ENCODE measurements around the gene KANK2. TPM values are rescaled to one million over a fixed set of nuclear protein-coding genes. Genes with fewer than 3 reads are reported as not detected.
"Not testable (repeated sequence)": the region's sequence is repeated elsewhere in the genome, so short reads cannot be mapped to it uniquely, and the experiment has no call there.

KANK2 gene
- total and polyA plus RNA-seq, 5 donors, result 244 to 324 (median 275) TPM

DNA sequence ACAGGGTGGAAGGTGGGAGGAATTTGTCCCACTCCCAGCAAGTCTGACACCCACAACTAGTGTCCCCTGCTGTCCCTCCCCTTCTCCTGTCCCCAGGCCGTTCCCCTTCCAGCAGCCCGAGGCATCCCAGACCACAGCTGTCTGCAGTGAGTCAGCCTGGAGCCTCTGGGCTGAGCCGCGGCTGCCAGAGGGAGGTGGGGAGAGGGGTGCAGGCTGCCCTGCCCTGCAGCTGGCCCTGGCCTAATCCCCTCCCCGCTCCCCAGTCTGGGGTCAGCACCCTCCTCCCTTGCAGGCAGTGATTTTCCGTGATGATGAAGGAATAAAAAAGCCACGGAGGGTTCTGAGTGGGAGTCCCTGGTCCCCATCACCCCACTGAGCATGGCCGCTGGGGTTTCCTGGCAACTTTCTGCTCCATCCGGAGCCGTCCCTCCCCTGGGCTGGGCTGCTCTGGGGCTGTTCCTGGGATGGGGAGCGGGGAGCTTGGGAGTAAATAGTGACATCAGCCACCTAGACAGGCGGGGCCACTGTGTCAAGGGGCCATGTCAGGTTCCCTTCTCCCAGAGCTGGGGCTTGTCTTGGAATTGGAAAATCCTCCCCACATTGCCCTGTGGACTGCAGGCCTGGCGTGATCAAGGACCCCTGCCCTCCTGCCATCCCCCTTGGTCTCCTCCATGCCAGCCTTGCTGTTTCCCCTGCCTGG lies 58.6 kb downstream of the KANK2 start:
- Histone ChIP-seq H3K4me1 (ENCODE audit: control insufficient read depth, insufficient read depth, low read length) (peaks cover 18% of the 10 kb centered on the region), H3K4me3 (ENCODE audit: low read length) (no peak overlapping the region), H3K27ac (ENCODE audit: low read length) (peak overlapping the region; percentile 99), H3K9me3 (ENCODE audit: control insufficient read depth, low read length) (no peaks in the 10 kb centered on the region), H3K27me3 (ENCODE audit: control insufficient read depth, insufficient read depth) (no peaks in the 10 kb centered on the region)
- intact Hi-C loops (cut with DNase I), result loop anchor here in 2 of 4 donors (2.0 to 5.0 kb wide), 2 partner anchors 64 to 66 kb away; no protein-coding TSS in a partner anchor
- 14% methylated on average over 13 of the region's 13 CpGs for WGBS
- DNase-seq, result peak; percentile 90 to 95 (median 93)
- ATAC-seq, result peak; percentile 72 to 74

DNA sequence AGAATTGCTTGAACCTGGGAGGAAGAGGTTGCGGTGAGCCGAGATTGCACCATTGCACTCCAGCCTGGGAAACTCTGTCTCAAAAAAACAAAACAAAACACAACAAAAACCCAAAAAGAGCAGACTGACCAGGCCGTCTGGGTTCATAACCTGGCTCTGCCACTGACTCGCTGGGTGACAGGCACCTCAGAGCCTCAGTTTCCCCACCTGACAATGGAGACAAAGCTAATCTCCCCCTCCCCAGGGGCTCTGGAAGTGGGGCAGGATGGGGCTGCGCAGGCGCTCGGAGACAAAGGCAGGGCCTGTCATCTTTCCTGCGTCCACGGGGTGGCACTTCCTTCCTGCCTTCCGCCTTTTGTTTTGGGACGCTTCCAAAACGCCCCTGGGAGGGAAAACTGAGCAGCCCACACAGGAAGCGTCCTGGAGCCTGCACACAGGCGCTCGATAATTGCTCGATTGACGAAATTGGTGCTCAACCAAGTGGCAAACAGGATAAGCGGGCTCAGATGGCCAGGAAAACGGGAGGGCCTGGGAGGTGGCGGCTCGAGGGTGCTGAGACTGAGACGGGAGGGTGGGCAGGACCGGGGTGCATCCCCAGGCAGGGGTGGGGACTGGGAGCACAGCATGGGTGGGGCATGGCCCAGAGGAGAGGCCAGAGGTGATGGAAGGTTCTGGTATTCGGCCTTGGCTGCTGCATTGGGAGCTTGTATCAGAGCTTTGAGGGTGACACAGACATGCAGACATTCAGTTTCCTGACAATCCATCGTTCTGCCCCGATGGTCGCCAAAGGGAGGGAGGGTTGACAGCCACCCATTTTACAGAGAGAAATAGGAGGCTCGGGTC lies 59.6 kb downstream of the KANK2 start:
- 3% methylated on average over 28 of the region's 28 CpGs for WGBS
- ATAC-seq (peak; percentile 66 to 67), DNase-seq (peak; percentile 88 to 93 (median 93))
- Histone ChIP-seq H3K4me1 (ENCODE audit: control insufficient read depth, insufficient read depth, low read length) (peaks cover 12% of the 10 kb centered on the region), H3K9me3 (ENCODE audit: control insufficient read depth, low read length) (no peaks in the 10 kb centered on the region), H3K27ac (ENCODE audit: low read length) (peak overlapping the region; percentile 94), H3K4me3 (ENCODE audit: low read length) (peak overlapping the region; percentile 12), H3K27me3 (ENCODE audit: control insufficient read depth, insufficient read depth) (no peaks in the 10 kb centered on the region)
- intact Hi-C loops (cut with DNase I), result loop anchor here in 3 of 4 donors (2.0 to 5.0 kb wide), 2 partner anchors 65 to 67 kb away; no protein-coding TSS in a partner anchor

DNA sequence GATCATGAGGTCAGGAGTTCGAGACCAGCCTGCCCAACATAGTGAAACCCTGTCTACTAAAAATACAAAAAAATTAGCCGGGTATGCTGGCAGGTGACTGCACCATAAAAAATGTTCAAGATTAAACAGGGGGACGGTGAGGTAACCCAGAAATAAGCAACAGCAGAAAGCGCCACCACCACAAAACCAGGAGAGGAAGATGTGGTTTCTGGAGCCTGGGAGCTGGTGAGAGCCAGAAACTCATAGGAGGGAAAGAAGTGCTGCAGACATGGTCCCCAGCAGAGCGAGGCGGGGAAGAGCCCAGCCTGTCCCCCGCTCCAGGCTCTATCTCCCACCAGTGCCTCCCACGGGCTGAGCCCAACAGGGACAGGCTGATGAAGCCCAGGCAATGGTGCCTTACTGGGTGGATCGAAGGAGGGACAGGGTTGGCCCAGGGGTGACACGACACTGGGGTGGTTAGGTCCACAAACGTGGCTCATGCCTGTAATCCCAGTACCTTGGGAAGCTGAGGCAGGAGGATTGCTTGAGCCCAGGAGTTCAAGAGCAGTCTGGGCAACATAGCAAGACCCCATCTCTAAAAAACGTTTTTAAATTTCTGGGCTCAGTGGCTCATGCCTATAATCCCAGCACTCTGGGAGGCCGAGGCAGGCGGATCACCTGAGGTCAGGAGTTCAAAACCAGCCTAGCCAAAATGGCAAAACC lies 60.8 kb downstream of the KANK2 start:
- no peak overlapping the region for H3K27ac ChIP-seq (ENCODE audit: low read length)

DNA sequence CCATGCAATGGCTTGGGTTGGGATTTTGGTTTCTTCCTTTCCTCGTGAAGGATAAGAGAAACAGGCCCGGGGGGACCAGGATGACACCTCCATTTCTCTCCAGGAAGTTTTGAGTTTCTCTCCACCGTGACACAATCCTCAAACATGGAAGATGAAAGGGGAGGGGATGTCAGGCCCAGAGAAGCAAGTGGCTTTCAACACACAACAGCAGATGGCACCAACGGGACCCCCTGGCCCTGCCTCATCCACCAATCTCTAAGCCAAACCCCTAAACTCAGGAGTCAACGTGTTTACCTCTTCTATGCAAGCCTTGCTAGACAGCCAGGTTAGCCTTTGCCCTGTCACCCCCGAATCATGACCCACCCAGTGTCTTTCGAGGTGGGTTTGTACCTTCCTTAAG lies 65.9 kb downstream of the KANK2 start:
- intact Hi-C loops (cut with DNase I), result loop anchor here in 1 of 4 donors (5.0 kb wide), 1 partner anchor 76 kb away; no protein-coding TSS in a partner anchor
- H3K9me3 ChIP-seq (ENCODE audit: control insufficient read depth, low read length), result no peaks in the 10 kb centered on the region
- DNase-seq, result no peak
- ATAC-seq, result no peak
- peak overlapping the region; percentile 48 for H3K27ac ChIP-seq (ENCODE audit: low read length)
- H3K4me3 ChIP-seq (ENCODE audit: low read length), result no peak overlapping the region
- WGBS, result 78% methylated on average over 7 of the region's 7 CpGs
- no peaks in the 10 kb centered on the region for H3K4me1 ChIP-seq (ENCODE audit: control insufficient read depth, insufficient read depth, low read length)
- H3K27me3 ChIP-seq (ENCODE audit: control insufficient read depth, insufficient read depth), result no peaks in the 10 kb centered on the region

More for the DNA sequence above, 60.8 kb downstream of the KANK2 start:
- H3K4me1 ChIP-seq (ENCODE audit: control insufficient read depth, insufficient read depth, low read length), result peaks cover 8% of the 10 kb centered on the region
- intact Hi-C loops (cut with DNase I), result loop anchor here in 2 of 4 donors (2.0 to 5.0 kb wide), 2 partner anchors 66 to 68 kb away; no protein-coding TSS in a partner anchor
- ATAC-seq (no peak), DNase-seq (no peak)
- H3K9me3 ChIP-seq (ENCODE audit: control insufficient read depth, low read length), result no peaks in the 10 kb centered on the region
- H3K4me3 ChIP-seq (ENCODE audit: low read length), result no peak overlapping the region
- 79% methylated on average over 14 of the region's 14 CpGs for WGBS
- H3K27me3 ChIP-seq (ENCODE audit: control insufficient read depth, insufficient read depth), result no peaks in the 10 kb centered on the region

DNA sequence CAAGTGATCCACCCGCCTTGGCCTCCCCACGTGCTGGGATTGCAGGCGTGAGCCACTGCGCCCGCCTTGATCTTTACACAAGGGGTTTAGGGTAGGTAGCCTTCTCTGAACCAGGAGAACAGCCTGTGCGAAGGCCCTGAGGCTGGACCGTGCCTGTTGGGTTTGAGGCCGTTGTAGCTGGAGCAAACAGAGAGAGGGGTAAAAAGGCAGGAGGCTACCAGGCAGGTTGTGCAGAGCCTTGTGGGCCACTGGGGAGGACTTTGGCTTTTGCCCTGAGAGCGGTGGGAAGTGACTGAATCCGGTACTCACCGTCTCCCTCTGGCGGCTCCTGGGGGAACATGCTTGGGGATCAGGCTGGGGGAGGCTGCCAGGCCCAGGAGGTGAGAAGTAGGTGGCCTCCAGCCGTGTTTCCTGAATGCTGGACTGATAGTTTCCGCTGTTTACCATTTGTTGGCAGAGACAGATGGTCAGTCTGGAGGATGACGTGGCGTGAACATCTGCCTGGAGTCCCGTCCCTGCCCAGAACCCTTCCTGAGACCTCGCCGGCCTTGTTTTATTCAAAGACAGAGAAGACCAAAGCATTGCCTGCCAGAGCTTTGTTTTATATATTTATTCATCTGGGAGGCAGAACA lies 66.4 kb downstream of the KANK2 start:
- Histone ChIP-seq H3K9me3 (ENCODE audit: control insufficient read depth, low read length) (no peaks in the 10 kb centered on the region), H3K27me3 (ENCODE audit: control insufficient read depth, insufficient read depth) (no peaks in the 10 kb centered on the region), H3K27ac (ENCODE audit: low read length) (peak overlapping the region; percentile 85), H3K4me3 (ENCODE audit: low read length) (no peak overlapping the region), H3K4me1 (ENCODE audit: control insufficient read depth, insufficient read depth, low read length) (no peaks in the 10 kb centered on the region)
- ATAC-seq (peak; percentile 73 to 77), DNase-seq (peak; percentile 75 to 91 (median 90))
- intact Hi-C loops (cut with DNase I), result loop anchor here in 1 of 4 donors (5.0 kb wide), 1 partner anchor 76 kb away; no protein-coding TSS in a partner anchor
- WGBS, result 41% methylated on average over 19 of the region's 19 CpGs

DNA sequence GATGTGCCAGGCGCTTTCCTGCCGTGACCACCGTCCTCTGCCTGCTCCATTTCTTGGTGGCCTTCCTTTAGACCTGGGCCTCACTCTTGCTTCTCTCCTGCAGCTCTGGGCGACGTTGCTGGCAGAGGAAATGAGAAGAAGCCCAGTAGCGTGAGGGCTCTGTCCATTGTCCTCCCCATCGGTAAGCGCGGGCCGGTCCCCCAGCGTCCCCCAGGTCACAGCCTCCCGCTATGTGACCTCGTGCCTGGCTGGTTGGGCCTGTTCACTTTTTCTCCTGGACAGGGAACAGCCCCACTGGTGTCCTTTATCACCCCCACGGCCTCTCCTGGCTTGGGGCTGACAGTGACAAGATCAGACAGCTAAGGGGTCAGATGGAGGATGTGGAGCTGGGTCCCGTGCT lies 69.4 kb downstream of the KANK2 start:
- Histone ChIP-seq H3K27ac (ENCODE audit: low read length) (no peak overlapping the region), H3K4me1 (ENCODE audit: control insufficient read depth, insufficient read depth, low read length) (no peaks in the 10 kb centered on the region), H3K4me3 (ENCODE audit: low read length) (no peak overlapping the region), H3K9me3 (ENCODE audit: control insufficient read depth, low read length) (no peaks in the 10 kb centered on the region), H3K27me3 (ENCODE audit: control insufficient read depth, insufficient read depth) (no peaks in the 10 kb centered on the region)
- DNase-seq (no peak), ATAC-seq (no peak)
- intact Hi-C loops (cut with DNase I), result loop anchor here in 2 of 4 donors (2.0 to 5.0 kb wide), 2 partner anchors 91 kb away; no protein-coding TSS in a partner anchor
- 88% methylated on average over 15 of the region's 15 CpGs for WGBS

DNA sequence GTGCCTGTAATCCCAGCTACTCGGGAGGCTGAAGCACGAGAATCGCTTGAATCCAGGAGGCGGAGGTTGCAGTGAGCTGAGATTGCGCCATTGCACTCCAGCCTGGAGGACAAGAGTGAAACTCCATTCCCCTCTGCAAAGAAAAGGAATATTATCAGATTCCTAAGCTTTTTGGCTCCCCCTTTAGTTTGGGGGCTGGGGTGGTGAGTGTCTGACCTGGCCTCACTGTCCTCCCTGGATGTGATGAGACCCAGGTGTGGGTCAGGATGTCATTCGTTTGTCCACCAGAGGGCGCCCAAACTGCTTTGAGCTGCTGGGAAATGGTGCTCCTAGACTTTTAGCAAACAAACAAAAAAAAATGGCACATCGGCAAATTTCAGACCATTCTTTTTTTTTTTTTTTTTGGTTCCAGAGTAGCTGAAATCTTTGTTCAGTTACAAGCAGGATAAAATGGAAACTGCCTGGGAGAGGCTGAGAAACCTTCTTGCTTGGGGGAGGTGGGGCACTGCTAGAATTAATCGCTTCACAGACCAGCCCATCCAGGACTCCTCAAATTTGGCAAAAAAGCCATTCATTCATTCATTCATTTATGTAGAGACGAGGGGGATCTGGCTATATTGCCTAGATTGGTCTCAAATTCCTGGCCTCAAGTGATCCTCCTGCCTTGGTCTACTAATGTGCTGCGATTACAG lies 71.2 kb downstream of the KANK2 start:
- 59% methylated on average over 11 of the region's 11 CpGs for WGBS
- Histone ChIP-seq H3K27me3 (ENCODE audit: control insufficient read depth, insufficient read depth) (no peaks in the 10 kb centered on the region), H3K4me1 (ENCODE audit: control insufficient read depth, insufficient read depth, low read length) (no peaks in the 10 kb centered on the region), H3K27ac (ENCODE audit: low read length) (peak overlapping the region; percentile 43), H3K9me3 (ENCODE audit: control insufficient read depth, low read length) (no peaks in the 10 kb centered on the region), H3K4me3 (ENCODE audit: low read length) (no peak overlapping the region)
- DNase-seq (peak; percentile 80 to 91 (median 89)), ATAC-seq (peak; percentile 60 to 65)
- intact Hi-C loops (cut with DNase I), result loop anchor here in 2 of 4 donors (2.0 to 5.0 kb wide), 2 partner anchors 89 kb away; no protein-coding TSS in a partner anchor

DNA sequence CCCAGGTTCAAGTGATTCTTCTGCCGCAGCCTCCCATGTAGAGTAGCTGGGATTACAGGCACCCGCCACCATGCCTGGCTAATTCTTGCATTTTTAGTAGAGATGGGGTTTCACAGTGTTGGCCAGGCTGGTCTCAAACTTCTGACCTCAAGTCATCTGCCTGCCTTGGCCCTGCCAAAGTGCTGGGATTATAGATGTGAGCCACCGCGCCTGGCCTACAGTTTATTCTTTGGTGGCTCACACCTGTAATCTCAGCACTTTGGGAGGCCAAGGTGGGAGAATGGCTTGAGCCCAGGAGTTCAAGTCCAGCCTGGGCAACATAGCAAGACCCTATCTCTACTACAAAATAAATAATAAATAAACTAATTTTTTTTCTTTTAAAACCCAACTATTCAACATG lies 73.2 kb downstream of the KANK2 start:
- H3K4me1 ChIP-seq (ENCODE audit: control insufficient read depth, insufficient read depth, low read length); H3K27ac ChIP-seq (ENCODE audit: low read length); H3K9me3 ChIP-seq (ENCODE audit: control insufficient read depth, low read length); intact Hi-C loops (cut with DNase I); H3K27me3 ChIP-seq (ENCODE audit: control insufficient read depth, insufficient read depth); DNase-seq; H3K4me3 ChIP-seq (ENCODE audit: low read length); ATAC-seq: not testable (repeated sequence)
- 98% methylated on average over 4 of the region's 4 CpGs for WGBS

DNA sequence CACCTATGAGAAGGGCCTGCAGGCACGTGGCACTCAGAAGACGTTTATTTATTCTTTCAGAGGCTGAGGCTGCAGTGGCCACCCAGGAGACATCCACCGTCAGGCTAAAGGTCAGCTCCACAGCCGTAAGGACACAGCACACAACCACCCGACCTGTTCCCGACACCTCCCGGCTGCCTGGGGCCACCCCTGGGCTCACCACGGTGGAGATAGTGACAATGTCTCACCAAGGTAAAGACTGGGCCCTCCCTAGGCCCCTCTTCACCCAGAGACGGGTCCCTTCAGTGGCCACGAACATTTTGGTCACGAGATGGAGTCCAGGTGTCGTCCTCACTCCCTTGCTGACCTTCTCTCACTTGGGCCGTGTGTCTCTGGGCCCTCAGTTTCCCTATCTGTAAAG lies 74.2 kb downstream of the KANK2 start:
- no peaks in the 10 kb centered on the region for H3K4me1 ChIP-seq (ENCODE audit: control insufficient read depth, insufficient read depth, low read length)
- ATAC-seq (peak in 1 of 2 donors; percentile 22), DNase-seq (no peak)
- intact Hi-C loops (cut with DNase I), result no loop called here
- no peak overlapping the region for H3K4me3 ChIP-seq (ENCODE audit: low read length)
- no peaks in the 10 kb centered on the region for H3K27me3 ChIP-seq (ENCODE audit: control insufficient read depth, insufficient read depth)
- 85% methylated on average over 13 of the region's 13 CpGs for WGBS
- no peaks in the 10 kb centered on the region for H3K9me3 ChIP-seq (ENCODE audit: control insufficient read depth, low read length)
- no peak overlapping the region for H3K27ac ChIP-seq (ENCODE audit: low read length)

DNA sequence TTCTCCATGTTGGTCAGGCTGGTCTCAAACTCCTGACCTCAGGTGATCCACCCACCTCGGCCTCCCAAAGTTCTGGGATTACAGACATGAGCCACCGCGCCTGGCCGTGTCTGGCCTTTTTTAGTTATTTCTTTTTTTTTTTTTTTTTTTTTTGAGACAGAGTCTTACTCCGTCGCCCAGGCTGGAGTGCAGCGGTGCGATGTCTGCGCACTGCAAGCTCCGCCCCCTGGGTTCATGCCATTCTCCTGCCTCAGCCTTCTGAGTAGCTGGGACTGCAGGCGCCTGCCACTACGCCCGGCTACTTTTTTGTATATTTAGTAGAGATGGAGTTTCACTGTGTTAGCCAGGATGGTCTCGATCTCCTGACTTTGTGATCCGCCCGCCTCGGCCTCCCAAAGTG lies 75.4 kb downstream of the KANK2 start:
- H3K27ac ChIP-seq (ENCODE audit: low read length); ATAC-seq; H3K27me3 ChIP-seq (ENCODE audit: control insufficient read depth, insufficient read depth); H3K9me3 ChIP-seq (ENCODE audit: control insufficient read depth, low read length); H3K4me1 ChIP-seq (ENCODE audit: control insufficient read depth, insufficient read depth, low read length); intact Hi-C loops (cut with DNase I); H3K4me3 ChIP-seq (ENCODE audit: low read length): not testable (repeated sequence)
- peak in 1 of 3 donors; percentile 34 for DNase-seq
- WGBS, result 90% methylated on average over 14 of the region's 17 CpGs

Measured in right cardiac atrium (tissue), 5 donors.